GM19467 (cell line): ENCODE results near the gene PUM2.
"Not testable (repeated sequence)": the region's sequence is repeated elsewhere in the genome, so short reads cannot be mapped to it uniquely, and the experiment has no call there.

Experiments used
- ATAC-seq: cut with Tn5 transposase; IDR thresholded peaks from one replicate; pipeline ENCODE4 v1.9.1; 2021; ENCODE audit warnings: mild to moderate bottlenecking, moderate library complexity; ENCODE audit not compliant: unreplicated experiment

Gene PUM2, protein sequence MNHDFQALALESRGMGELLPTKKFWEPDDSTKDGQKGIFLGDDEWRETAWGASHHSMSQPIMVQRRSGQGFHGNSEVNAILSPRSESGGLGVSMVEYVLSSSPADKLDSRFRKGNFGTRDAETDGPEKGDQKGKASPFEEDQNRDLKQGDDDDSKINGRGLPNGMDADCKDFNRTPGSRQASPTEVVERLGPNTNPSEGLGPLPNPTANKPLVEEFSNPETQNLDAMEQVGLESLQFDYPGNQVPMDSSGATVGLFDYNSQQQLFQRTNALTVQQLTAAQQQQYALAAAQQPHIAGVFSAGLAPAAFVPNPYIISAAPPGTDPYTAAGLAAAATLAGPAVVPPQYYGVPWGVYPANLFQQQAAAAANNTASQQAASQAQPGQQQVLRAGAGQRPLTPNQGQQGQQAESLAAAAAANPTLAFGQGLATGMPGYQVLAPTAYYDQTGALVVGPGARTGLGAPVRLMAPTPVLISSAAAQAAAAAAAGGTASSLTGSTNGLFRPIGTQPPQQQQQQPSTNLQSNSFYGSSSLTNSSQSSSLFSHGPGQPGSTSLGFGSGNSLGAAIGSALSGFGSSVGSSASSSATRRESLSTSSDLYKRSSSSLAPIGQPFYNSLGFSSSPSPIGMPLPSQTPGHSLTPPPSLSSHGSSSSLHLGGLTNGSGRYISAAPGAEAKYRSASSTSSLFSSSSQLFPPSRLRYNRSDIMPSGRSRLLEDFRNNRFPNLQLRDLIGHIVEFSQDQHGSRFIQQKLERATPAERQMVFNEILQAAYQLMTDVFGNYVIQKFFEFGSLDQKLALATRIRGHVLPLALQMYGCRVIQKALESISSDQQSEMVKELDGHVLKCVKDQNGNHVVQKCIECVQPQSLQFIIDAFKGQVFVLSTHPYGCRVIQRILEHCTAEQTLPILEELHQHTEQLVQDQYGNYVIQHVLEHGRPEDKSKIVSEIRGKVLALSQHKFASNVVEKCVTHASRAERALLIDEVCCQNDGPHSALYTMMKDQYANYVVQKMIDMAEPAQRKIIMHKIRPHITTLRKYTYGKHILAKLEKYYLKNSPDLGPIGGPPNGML

DNA sequence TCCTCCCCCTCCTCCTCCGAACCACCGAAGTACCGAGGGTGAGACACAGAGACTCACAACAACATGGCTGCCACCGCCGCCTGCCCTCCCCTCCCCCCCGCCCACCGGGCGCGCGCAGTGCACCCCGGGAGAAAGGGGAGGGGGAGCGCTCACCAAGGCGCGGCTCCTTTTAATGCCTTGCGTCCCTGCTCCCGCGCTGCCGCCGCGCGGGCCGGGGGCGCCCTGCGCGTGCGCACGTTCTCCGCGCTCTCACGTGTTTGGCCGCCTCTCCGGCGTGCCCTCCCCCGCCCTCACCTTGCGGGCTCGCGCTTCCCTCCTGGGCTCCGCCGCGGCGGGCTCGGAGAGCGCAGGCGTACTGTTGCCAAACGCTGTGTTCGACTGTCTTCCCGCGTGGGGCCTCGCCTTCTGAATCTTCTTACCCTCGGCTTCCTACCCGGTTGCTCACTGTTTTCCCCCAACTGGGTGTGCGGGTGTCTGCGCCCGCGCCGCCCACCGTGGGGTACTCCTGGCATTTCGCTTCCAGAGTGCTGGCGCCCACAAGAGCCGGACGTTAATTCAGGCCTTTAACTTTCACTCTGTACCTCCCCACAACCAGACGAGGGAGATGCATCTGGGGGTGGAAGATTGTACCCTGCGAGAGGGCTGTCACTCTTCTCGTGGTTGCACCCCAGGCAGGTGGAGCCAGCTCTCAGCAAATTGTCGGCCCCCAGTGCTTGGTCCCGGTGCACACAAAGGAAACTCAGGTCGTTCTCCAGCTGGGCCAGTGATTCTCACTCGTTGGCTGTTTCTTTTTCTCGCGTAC lies at the start of gene PUM2:
Gene PUM2, minus strand, starts transcription at position 92 of the 802 bp plus-strand sequence. CDS start 23,484 bp downstream, outside the sequence.
- ATAC-seq = peak; percentile 79

DNA sequence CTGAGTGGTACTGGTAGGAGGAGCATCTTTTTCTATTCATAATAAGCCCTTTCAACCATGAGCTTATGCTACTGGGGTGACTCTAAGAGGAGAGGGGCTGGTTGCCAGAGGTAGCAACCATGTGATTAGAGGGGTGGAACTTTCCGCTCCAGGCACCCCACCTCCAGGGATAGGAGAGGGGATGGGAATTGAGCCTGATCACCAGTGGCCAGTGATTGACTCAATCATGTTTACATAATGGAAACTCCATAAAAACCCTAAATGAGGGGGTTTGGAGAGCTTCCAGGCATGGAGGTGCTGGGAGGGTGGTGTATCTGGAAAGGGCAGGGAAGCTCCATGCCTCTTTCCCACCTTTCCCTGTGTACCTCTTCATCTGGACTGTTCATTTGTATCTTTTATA lies 49.7 kb upstream of the PUM2 start:
- no peak for ATAC-seq

DNA sequence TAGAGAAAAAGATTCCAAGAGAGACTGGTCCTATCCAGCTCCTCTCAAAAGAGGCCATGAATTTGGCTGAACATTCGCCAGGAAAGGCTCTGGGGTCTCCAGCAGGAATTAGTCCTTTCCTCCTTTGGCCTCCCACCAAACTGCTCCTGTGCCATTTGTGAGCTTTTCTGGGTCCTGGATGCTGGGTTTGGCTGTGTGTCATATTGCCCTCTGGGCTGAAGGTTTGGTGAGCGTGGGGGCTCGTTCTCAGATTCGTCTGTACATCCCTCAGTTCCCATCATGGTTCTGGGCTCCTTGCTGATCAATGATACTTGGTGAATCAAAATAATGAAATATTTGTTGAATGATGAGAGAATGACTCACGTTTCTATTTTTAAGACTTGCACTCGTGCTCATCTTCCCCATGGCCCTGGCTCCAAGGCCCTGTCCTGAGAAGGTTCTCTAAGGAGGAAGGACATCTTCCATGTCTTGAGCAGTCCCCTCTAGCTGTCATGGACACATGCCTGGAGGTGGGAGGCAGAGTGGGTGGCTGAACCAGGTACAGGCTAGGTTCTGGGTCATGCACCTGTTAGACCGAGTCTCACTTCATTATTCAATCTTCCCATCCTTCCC lies 48.4 kb upstream of the PUM2 start:
- ATAC-seq = no peak

DNA sequence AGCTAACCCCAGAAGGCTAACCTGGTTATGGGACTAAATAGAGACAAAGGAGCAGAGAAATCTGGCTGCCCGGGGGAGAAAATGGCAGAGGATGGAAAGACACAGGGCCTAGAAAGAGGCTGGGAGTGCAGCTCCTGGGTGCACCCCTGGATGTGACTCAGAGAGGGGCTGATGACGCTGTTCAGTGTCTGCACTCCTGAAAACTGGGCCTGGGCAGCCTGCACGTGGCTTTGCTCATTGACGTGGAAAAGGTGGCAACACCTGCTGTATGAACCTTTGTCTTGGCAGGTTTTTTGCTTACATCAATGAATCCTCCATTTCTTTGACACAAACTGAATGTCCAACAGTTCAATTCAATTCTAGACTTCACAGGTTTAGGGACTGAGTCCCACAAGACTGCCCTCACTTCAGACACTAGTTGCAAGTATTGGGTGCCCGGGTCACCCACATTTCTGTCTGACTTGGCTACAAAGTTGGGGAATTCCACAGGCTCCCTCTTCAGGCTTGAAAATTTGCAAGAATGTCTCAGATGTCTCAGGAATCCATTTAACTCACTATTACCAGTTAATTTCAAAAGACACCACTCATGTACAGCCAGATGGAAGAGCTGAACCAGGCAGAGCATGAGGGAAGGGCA lies 47.3 kb upstream of the PUM2 start:
- no peak for ATAC-seq

DNA sequence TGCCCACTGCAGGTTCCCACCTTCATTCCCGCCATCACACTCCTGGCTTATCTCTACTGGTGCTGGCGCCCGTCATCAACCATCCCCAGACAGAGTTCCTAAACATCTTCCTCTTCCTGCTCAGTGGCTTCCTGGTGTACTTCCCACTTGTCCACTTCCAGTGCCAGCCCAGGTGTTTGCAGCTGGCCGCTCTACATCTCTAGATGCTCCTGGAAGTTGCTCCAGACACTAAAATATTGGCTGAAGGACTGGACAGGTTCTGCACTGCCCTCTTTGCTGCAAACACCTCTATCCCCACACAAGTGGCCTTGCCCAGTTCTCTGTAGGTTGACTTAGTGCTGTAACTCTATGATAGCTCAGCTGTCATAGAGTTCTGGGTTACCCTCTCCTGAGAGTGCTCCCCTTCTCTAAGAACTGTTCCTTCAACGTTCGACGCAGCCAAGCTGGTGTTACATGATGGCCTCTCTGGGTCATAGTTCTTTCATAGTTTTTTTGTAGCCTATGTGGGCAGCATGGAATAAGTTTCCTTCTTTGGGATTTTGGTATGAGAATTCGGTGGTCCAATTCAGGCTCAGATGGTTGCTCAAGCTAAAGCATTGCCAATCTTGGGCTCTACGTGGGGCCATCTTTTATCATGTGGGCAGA lies 45.8 kb upstream of the PUM2 start:
- no peak for ATAC-seq

DNA sequence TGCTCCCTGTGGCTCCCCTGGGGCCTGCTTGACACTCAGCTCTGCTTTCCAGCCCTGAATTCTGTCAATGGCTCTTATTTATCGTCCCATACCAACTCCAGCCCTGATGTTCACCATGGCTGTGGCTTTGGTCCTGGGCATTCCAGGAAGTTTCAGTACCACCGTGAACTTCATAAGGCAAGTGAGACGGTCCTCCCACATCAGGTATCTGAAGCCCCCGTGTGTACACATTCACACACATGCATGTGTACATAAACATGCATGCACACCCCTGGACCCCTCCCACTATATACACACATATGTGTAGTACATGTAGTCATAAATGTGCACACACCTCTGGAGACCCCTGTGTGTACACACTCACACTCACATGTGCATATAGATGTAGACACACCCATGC lies 43.3 kb upstream of the PUM2 start:
- no peak for ATAC-seq

DNA sequence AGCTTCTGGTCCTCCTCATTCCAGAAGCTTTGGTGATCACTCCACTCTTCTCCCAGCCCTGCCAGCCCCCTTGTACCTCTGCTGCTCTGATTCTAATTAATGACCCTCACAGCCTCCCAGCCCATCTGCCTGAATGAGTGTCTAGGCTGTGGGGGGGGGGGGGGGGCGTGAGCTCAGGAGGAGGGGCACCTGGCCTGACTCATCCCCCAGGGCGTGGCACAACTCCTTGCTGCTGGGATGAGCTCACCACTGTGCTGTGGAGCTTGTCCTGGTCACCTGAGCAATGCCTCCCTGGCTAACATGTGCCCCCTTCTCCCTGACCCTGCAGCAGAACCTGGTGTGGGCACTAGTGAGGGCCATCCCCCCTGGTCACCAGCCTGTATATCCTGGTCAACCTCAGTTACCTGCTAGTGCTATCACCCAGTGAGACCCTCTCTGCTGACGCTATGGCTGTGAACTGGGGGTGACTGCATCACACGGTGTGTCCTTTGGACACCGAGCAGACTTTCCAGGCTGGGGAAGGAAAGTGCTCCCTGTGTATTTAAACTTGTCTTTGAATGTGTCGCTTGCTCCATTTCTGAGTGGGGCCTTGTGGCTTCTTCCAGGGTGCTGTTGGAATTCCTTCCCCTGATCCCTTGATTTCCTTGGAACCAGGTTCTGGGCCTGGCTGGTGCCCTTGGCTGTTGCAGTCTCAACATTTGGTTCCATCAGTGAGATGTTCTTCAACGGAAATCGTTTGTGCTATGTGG lies 41.5 kb upstream of the PUM2 start:
- ATAC-seq = no peak

DNA sequence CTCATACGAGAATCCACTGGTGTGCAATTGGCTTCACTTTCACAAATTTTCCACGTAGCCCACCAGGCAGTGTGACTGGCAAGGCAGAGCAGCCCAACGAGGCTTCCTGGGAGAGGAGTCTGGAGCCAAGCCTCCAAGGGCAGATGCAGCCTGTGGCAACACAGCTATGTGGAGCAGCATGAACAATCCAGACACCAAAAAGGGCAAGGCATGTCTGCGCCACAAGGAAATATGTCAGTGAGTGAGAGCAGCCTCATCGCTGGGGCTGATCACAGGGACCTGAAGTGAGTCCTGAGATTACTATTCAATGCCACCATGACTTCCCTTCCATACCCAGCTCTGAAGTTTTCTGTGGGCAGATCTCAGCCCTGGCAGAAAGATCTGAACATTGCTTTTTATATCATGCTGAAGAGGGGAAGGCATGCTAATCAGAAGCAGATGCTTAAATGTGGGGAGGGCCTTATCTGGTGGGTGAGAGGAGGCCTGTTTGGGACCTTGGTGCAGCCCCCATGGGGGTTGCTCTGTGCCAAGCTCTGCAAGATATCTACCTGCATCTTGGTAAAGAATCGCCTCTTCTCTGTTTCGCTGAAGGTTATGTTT lies 40.0 kb upstream of the PUM2 start:
- ATAC-seq = no peak

DNA sequence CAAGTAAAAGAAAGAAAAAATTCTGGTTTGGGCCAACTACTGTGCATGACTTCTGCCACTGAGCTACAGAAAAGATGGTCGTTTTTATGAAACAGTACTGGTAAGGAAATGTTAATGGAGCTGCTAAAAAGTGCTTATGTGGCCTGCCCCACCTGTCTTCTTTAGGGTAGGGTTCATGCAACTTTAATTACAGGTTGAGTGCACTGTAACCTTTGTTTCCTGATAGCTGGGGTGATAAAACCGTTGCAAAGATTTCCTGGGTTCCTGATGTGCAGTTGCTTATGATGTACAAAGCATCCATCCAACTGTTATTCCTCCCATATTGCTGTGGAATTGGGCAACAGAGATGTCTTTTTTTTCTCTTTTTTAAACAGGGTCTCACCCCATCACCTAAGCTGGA lies 34.3 kb upstream of the PUM2 start:
- ATAC-seq = no peak

DNA sequence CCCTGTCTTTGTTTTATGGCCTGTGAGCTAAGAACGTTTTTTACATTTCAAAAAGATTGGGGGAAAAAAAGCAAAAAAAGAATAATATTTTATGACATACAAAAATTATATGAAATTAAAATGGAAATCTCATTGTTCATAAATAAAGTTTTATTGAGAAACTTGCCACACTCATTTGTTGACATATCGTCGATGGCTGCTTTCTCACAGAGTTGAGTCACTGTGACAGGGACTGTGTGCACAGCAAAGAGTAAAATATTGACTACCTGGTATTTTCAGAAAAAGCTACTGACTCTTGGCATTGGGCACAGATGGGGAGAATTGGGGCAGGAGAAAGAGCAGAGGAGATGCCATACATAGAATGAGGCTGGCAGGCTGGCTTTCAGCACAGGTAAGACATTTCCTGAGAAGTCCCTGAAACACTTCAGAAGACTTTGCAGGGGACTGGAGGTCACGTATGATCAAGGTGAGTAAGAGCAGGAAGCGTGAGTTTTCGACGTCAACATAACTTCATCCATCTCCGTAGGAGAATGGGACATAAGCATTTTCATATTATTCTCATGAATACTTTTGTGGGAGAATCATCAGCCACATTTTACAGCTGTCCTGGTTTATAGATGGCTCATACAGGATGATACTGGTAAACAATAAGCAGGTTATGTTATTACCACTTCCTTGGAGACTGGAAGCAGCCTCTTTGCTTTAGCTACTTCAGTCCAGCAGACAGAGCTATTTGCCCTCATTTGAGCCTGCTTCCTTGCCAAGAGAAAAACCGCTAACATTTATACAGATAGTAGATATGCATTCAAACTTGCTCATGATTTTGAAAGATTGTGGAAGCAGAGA lies 32.5 kb upstream of the PUM2 start:
- ATAC-seq = no peak

DNA sequence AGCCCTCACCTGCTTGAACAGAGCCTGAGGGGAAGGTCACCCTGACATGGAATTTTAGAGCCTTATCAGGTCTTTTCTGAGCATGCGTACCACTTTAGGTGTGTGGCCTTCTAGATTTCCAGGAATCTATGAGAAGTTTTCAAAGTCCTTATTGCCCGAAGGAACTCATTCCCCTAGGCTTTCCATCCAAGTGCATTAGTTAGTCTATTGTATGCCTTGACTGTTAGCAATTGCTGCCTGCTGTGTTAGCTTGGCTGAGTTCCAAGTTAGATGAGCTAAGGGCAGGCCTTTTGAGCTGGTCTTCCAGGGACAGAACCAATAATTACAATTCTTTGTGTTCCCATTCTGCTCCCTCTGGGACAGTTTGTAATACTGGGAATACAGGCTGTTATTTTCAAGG lies 30.8 kb upstream of the PUM2 start:
- ATAC-seq = no peak

DNA sequence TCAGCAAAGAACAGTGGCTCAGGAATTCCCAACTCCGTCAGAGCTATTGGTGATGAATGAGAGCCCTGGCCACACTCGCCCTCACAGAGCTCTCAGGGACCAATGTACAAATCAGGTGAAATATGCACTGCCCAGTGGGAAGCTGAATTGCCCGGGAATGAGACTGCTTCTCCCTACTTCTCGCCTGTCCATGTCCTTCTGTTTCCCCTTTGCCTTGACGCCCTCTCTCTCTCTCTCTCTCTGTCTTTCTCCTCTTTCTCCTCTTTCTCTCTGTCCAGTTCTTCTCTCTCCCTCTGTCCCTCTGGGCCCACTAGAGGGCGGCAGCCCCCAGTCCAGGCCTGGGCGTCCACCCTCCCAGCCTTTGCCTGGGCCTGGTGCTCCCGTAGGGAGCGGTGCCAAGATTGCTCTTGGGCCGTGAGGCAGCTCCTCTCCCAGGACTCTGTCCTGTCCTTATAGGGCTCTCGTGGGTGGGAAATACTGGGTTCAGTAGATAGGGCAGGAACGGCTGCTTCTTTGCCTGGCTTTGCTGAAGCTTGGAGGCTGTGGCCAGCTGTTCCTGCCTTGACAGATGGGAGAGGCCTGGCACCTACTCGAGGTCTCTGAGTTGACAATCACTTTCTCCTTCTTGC lies 28.4 kb upstream of the PUM2 start:
- ATAC-seq = no peak

DNA sequence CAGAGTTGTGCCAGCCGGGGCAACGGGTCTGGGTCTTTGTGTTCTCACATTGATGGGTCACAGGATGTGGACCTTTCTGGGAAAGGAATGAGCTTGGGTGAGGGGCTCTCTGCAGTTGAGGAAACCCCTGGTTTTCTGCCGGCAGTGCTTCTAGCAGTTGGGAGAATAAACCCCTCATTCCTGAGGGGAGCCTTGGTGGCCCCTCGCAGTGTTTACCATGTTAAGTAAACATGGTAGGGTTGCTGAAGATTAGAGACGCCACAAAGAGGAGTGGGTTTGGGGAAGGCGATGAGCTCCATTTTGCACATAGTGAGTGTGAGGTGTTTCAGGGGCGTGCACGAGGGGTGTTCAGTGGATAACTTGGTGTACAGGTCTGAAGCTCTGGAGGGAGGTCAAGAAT lies 27.7 kb upstream of the PUM2 start:
- no peak for ATAC-seq

DNA sequence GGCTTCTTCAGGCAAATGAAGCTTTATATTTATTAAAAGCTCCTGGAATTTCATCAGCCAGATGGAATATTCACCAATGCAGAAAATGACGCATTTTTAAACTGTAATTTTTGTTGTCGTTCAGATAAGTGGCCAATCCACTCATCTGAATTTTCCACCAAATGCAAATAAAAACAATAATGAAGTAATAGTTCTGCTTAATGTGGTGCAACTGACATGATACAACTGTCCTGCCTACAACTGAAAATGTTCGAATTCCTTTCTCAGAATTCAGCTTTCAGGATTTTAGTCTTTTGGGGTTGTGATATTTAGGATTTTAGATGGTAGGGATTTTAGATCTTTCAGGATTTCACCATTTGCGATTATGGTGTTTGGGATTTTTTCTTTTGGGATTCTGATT lies 27.1 kb upstream of the PUM2 start:
- ATAC-seq = no peak

DNA sequence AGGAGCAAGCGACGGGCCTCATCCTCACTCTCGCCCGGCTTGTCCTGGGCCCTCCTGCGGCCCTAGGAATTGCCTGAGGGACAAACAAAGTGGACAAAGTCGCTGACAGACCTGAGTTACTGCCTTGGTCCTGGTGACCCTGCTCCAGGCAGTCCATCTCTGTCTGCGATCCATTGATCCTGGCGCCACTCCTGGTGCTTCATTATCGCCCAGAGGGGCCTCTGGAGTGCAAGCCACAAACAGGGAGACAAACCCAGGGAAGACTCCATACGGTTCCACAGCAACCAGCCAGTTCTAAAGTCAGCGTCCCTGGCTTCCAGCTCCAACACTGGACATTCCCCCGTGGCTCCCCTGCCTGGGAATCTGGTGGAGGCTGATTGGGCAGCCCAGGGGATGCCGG lies 24.3 kb upstream of the PUM2 start:
- ATAC-seq = not testable (repeated sequence)

DNA sequence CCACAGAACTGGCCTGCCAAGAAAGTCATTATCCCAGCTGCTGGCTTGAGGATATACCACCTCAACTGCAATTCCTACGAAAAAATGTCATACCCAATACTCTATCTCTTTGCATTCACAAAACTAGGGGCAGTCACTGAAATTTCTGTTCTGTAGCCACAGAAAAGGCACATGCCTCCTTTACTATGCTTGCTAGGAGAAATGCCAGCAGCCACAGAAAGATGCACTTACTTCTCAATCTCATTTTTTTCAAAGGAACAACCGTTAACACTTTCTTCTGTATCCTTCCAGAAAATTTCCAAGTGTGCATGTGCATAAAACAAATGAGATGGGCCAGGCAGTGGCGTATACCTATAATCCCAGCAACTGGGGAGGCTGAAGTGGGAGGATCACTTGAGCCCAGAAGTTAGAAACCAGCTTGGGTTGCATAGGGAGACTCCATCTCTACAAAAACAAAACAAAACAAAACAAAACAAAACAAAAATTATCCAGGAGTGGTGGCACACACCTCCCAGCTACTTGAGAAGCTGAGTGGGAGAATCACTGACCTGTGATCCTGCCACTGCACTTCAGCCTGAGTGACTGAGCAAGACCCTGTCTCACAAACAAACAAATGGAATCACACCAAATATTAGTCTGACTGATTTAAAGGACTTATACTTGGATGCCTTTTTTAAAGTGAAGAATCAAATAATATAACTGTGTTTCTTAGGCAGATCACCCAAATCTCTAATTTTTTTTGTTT lies 22.4 kb upstream of the PUM2 start:
- ATAC-seq = no peak
